Measurements from ENCODE around the gene GRPEL1. TPM values are rescaled to one million over a fixed set of nuclear protein-coding genes. Genes with fewer than 3 reads are reported as not detected.

GRPEL1 gene
- total and polyA plus RNA-seq, 2 of the 4 experiments (the other 2 are of a cell fraction) = 33.0 to 33.9 TPM

GRCh38 chr4:7066006-7066405, 1.9 kb downstream of the GRPEL1 start:
- H3K18ac ChIP-seq (ENCODE audit: low read depth, low read length) = no peak overlapping the region
- H2AK5ac ChIP-seq (ENCODE audit: low read depth, low read length) = no peak overlapping the region
- H3K4ac ChIP-seq (ENCODE audit: low read depth, low read length) = no peak overlapping the region
- no peak overlapping the region for H2BK120ac ChIP-seq (ENCODE audit: low read depth, low read length)
- peaks cover 25% of the 10 kb centered on the region for H3K36me3 ChIP-seq (ENCODE audit: control insufficient read depth, insufficient read depth, low read length)
- H3K9me1 ChIP-seq (ENCODE audit: insufficient read depth, low read length) = peaks cover 3% of the 10 kb centered on the region; the same call in 1 of the 2 replicates
- no peak overlapping the region for H3K23ac ChIP-seq (ENCODE audit: low read depth, low read length)
- H2BK15ac ChIP-seq (ENCODE audit: low read depth, low read length) = no peak overlapping the region
- TF ChIP-seq CTCF (conservative IDR thresholded peaks at IDR 0.05; ENCODE audit: low read depth, low read length) = no peak
- no peak for TF ChIP-seq CHD1 (IDR thresholded peaks at IDR 0.05; ENCODE audit: low read depth, low read length)
- TF ChIP-seq MAFK (IDR thresholded peaks at IDR 0.05; ENCODE audit: low read depth, low read length) = no peak
- no peak for TF ChIP-seq MXI1 (IDR thresholded peaks at IDR 0.05; ENCODE audit: borderline replicate concordance, low read depth, low read length)
- TF ChIP-seq POLR2A (IDR thresholded peaks at IDR 0.05; ENCODE audit: low read depth, low read length) = no peak
- TF ChIP-seq RFX5 (IDR thresholded peaks at IDR 0.05; ENCODE audit: low read depth, low read length) = no peak
- TF ChIP-seq CEBPB (IDR thresholded peaks at IDR 0.05; ENCODE audit: low read depth, low read length) = no peak
- no peak for TF ChIP-seq MAZ (IDR thresholded peaks at IDR 0.05; ENCODE audit: borderline replicate concordance, low read depth, low read length)
- TF ChIP-seq RAD21 (IDR thresholded peaks at IDR 0.05; ENCODE audit: low read length) = no peak
- TF ChIP-seq FOS (IDR thresholded peaks at IDR 0.05; ENCODE audit: low read depth, low read length) = no peak
- TF ChIP-seq BHLHE40 (IDR thresholded peaks at IDR 0.05; ENCODE audit: low read depth, low read length) = no peak
- TF ChIP-seq USF2 (IDR thresholded peaks at IDR 0.05; ENCODE audit: low read depth, low read length) = no peak
- no peak for TF ChIP-seq SMC3 (IDR thresholded peaks at IDR 0.05; ENCODE audit: low read depth, low read length)
- TF ChIP-seq NFE2L2 (IDR thresholded peaks at IDR 0.05; ENCODE audit: low read depth, low read length) = no peak
- TF ChIP-seq RCOR1 (IDR thresholded peaks at IDR 0.05; ENCODE audit: insufficient replicate concordance, low read length) = no peak
- no peak for TF ChIP-seq ELK1 (IDR thresholded peaks at IDR 0.05; ENCODE audit: borderline replicate concordance, low read depth, low read length)
- H3K14ac ChIP-seq (replicated peaks; ENCODE audit: low read depth, low read length) = no peak overlapping the region
- H3K56ac ChIP-seq (ENCODE audit: extremely low read depth, insufficient read depth, low read length) = no peak overlapping the region
- H3K27ac ChIP-seq (ENCODE audit: insufficient read depth, low read length) = no peak overlapping the region
- no peak overlapping the region for H2AK9ac ChIP-seq (replicated peaks; ENCODE audit: low read depth, low read length, poor library complexity)
- H3K27me3 ChIP-seq (ENCODE audit: control insufficient read depth, insufficient read depth, low read length) = no peaks in the 10 kb centered on the region
- H3K4me2 ChIP-seq (ENCODE audit: low read depth, low read length) = no peak overlapping the region
- H3K79me1 ChIP-seq (ENCODE audit: low read depth in 1 of 2, low read length in 2 of 2) = peaks cover 29 to 41% of the 10 kb centered on the region in 2 experiments
- POLR2A ChIA-PET (ENCODE audit: unreplicated experiment) = no interaction called here
- H4K5ac ChIP-seq (ENCODE audit: low read depth, low read length) = no peak overlapping the region
- intact Hi-C loops (cut with micrococcal nuclease) (no loop called here), in situ Hi-C loops (cut with MboI; ENCODE audit: low sequenced_read_pairs) (no loop called here), dilution Hi-C loops (cut with HindIII; ENCODE audit: low sequenced_read_pairs, unreplicated experiment) (no loop called here)
- H3K9me3 ChIP-seq (ENCODE audit: control insufficient read depth, insufficient read depth, low read length) = no peaks in the 10 kb centered on the region
- no peak overlapping the region for H3K4me3 ChIP-seq (ENCODE audit: insufficient read depth, low read depth, low read length)
- no peak overlapping the region for H3K9ac ChIP-seq (ENCODE audit: low read depth, low read length)
- DNase-seq = no peak
- H2BK5ac ChIP-seq (ENCODE audit: low read depth, low read length, poor library complexity, severe bottlenecking) = no peak overlapping the region
- BruUV-seq (replicated peaks) = no TSS peak
- 100% methylated on average over 1 of the region's 11 CpGs; no CpG with 5 or more reads in 1 of the 2 experiments for whole genome bisulfite sequencing, 2 experiments (ENCODE audit: extremely low coverage in 2 of 2, insufficient read length in 1 of 2)
- no peak overlapping the region for H4K91ac ChIP-seq (ENCODE audit: insufficient read depth, low read depth, low read length)
- no peak overlapping the region for H2AFZ ChIP-seq (replicated peaks; ENCODE audit: low read length, poor library complexity)
- peaks cover 19% of the 10 kb centered on the region for H4K20me1 ChIP-seq (ENCODE audit: insufficient read depth, low read length)
- no peak for ATAC-seq (ENCODE audit: low read depth)
- CTCF ChIA-PET = interaction anchor here (0.6 kb wide), 1 partner anchor 409 kb away, joined by 5 read pairs; no protein-coding TSS in a partner anchor
- H4K8ac ChIP-seq (ENCODE audit: low read depth in 2 of 2, low read length in 2 of 2) = no peak overlapping the region
- H3K4me1 ChIP-seq (ENCODE audit: control insufficient read depth, insufficient read depth, low read length) = peaks cover 7% of the 10 kb centered on the region; the same call in 1 of the 2 replicates
- H2BK20ac ChIP-seq (ENCODE audit: low read depth, low read length) = no peak overlapping the region

All from IMR-90 (cell line).